HG02852 (cell line): ENCODE results near the gene RCCD1.

Experiments used
- ATAC-seq: cut with Tn5 transposase; IDR thresholded peaks from one replicate; pipeline ENCODE4 v1.9.1; 2021; ENCODE audit warnings: mild to moderate bottlenecking, moderate library complexity; ENCODE audit not compliant: unreplicated experiment

Gene RCCD1

GRCh38 chr15:90962021-90962420, 7.3 kb downstream of the RCCD1 start:
- no peak for ATAC-seq

- ATAC-seq, result no peak
Observed at GRCh38 chr15:90966262-90966661, 11.6 kb downstream of the RCCD1 start.

GRCh38 chr15:90967206-90967605, 12.5 kb downstream of the RCCD1 start:
- no peak for ATAC-seq

- ATAC-seq, result no peak
Observed at GRCh38 chr15:90968434-90968833, 13.8 kb downstream of the RCCD1 start.

GRCh38 chr15:90970274-90970673, 15.6 kb downstream of the RCCD1 start:
- ATAC-seq, result no peak

GRCh38 chr15:90972133-90972532, 17.4 kb downstream of the RCCD1 start:
- no peak for ATAC-seq

- ATAC-seq, result no peak
Observed at GRCh38 chr15:90974216-90974615, 19.5 kb downstream of the RCCD1 start.

GRCh38 chr15:90979582-90979981, 24.9 kb downstream of the RCCD1 start:
- no peak for ATAC-seq

- ATAC-seq, result no peak
Observed at GRCh38 chr15:90981681-90982080, 27.0 kb downstream of the RCCD1 start.

- ATAC-seq, result no peak
Observed at GRCh38 chr15:90982135-90982534, 27.5 kb downstream of the RCCD1 start.

- peak; percentile 72 for ATAC-seq
Observed at GRCh38 chr15:90986790-90987507, 32.3 kb downstream of the RCCD1 start.

- ATAC-seq, result no peak
Observed at GRCh38 chr15:90987561-90988141, 33.0 kb downstream of the RCCD1 start.

GRCh38 chr15:90988296-90988695, 33.6 kb downstream of the RCCD1 start:
- no peak for ATAC-seq

- no peak for ATAC-seq
Observed at GRCh38 chr15:90989040-90989768, 34.5 kb downstream of the RCCD1 start.

GRCh38 chr15:90990446-90990845, 35.8 kb downstream of the RCCD1 start:
- ATAC-seq, result no peak

- ATAC-seq, result no peak
Observed at GRCh38 chr15:90991587-90992285, 37.1 kb downstream of the RCCD1 start.

- peak; percentile 12 for ATAC-seq
Observed at GRCh38 chr15:90994059-90994416, 39.4 kb downstream of the RCCD1 start.

GRCh38 chr15:90994417-90995311, 40.0 kb downstream of the RCCD1 start, which contains the start of gene PRC1:
PRC1 (minus strand) TSS chr15:90994535; CDS start chr15:90994417, 118 bp downstream.
- peak; percentile 90 for ATAC-seq

- no peak for ATAC-seq
Observed at GRCh38 chr15:90998737-90999136, 44.1 kb downstream of the RCCD1 start.

GRCh38 chr15:91001209-91001608, 46.5 kb downstream of the RCCD1 start:
- ATAC-seq, result no peak
